Measurements from ENCODE around the gene C4BPA. TPM values are rescaled to one million over a fixed set of nuclear protein-coding genes. Genes with fewer than 3 reads are reported as not detected.

The C4BPA gene
- total RNA-seq, 1 donor from 2014 or later: not detected

GRCh38 chr1:207174913-207175312, 70.9 kb downstream of the C4BPA start:
- intact Hi-C loops (cut with micrococcal nuclease): no loop called here

DNA sequence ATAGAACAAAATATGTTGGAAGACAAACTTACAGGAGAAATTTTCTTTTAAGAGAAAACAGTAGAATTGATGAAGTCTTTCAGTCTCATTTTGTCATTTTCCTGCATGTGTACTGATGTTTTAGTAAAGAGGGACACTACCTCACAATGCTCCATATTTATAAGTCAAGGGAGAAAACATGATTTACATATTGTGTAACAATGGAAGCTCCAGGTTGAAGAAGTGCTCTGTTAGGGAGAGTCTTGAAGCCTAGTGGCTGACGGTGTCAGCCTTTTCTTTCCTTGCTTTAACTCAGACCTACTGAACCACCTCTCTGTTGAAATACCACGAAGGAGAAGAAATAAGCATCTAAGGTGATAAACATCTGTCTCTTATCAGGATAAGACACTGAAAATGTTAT, 75.0 kb downstream of the C4BPA start:
- intact Hi-C loops (cut with micrococcal nuclease): no loop called here

- intact Hi-C loops (cut with micrococcal nuclease): loop anchor here (2.0 kb wide), 1 partner anchor 223 kb away; no protein-coding TSS in a partner anchor
These were observed 77.8 kb downstream of the C4BPA start for GRCh38 chr1:207181847-207182246.

DNA sequence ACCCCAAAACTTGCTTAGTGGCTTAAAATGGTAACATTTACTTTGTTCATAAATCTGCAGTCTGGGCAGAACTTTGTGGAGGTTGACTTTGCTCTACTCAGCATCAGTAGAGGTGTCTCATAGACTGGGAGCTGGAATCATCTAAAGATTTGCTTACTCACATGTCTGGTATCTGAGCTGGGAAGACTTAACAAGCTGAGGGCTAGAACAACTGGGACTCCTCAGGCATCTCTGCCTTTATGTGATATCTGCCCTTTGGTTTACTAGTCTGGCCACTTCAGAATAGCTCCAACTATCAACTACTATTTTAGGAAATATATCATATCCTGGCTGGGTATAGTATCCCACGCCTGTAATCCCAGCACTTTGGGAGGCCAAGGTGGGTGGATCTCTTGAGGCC, 82.5 kb downstream of the C4BPA start:
- intact Hi-C loops (cut with micrococcal nuclease): no loop called here

- intact Hi-C loops (cut with micrococcal nuclease): no loop called here
These were observed 84.9 kb downstream of the C4BPA start for GRCh38 chr1:207188901-207189300.

DNA sequence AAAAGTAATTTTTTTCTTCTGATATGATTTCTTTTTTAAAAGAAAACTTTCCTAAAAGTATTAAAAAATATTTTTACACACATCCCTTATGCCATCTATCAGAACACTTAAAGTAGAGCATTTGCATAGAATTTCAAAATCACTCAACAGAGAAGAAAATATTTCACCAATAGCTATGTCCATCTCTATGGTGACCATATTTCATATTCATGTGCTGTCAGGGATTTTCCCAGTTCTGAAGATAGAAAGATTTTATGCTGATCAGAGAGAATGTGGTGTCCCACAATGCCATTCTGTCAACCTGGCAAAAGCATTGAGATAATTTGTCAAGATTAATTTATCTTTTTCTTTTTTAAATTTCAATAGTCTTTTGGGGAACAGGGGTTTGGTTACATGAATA, 87.0 kb downstream of the C4BPA start:
- intact Hi-C loops (cut with micrococcal nuclease): no loop called here

- intact Hi-C loops (cut with micrococcal nuclease): no loop called here
These were observed 87.7 kb downstream of the C4BPA start for GRCh38 chr1:207191776-207192175.

- intact Hi-C loops (cut with micrococcal nuclease): no loop called here
These were observed 90.2 kb downstream of the C4BPA start for GRCh38 chr1:207194197-207194596.

Other genes starting within 250 kb of the C4BPA start
- not detected in 2 replicates for gene IL20, start 238.6 kb upstream of the C4BPA start, total RNA-seq
- 0.32 and 0.77 TPM in 2 replicates for gene IL24, start 206.8 kb upstream of the C4BPA start, total RNA-seq
- 75.8 and 77.6 TPM in 2 replicates for gene FCMR, start 182.3 kb upstream of the C4BPA start, total RNA-seq
- gene PIGR, start 157.8 kb upstream of the C4BPA start, total RNA-seq: not detected in 2 replicates
- 0.07 TPM in 2 replicates for gene FCAMR, start 133.8 kb upstream of the C4BPA start, total RNA-seq
- gene C1orf116, start 71.5 kb upstream of the C4BPA start, total RNA-seq: not detected in 2 replicates
- 7.4 and 7.5 TPM in 2 replicates for gene YOD1, start 53.0 kb upstream of the C4BPA start, total RNA-seq
- gene PFKFB2, start 51.0 kb upstream of the C4BPA start, total RNA-seq: 1.2 and 1.6 TPM in 2 replicates
- 0.57 and 1.1 TPM in 2 replicates for gene C4BPB, start 15.4 kb upstream of the C4BPA start, total RNA-seq
- 91.3 and 98.6 TPM in 2 replicates for gene CD55, start 217.4 kb downstream of the C4BPA start, total RNA-seq